Thyroid gland (tissue), 4 donors: ENCODE results near the gene LILRB5. TPM values are rescaled to one million over a fixed set of nuclear protein-coding genes. Genes with fewer than 3 reads are reported as not detected.
"Not testable (repeated sequence)": the region's sequence is repeated elsewhere in the genome, so short reads cannot be mapped to it uniquely, and the experiment has no call there.

Experiments used
- DNase-seq, 2 donors: peaks; one replicate each; pipeline ENCODE4 v3.0.0-alpha.2; 2019
- H3K27ac ChIP-seq, 3 donors: fragments of 200-600 bp; sonication (generic); 1 replicate in 2 of 3; 2 replicates in 1 of 3; pipeline ENCODE4 v1.5.1; 2016 to 2019; ENCODE audit warnings: mild to moderate bottlenecking in 1 of 3, moderate library complexity in 1 of 3
- H3K27me3 ChIP-seq: fragments of 200-600 bp; sonication (generic); one replicate; pipeline ENCODE4 v1.5.1; 2019
- H3K36me3 ChIP-seq, 2 donors: fragments of 200-600 bp; sonication (generic); one replicate each; pipeline ENCODE4 v1.5.1; 2016 to 2019
- H3K4me1 ChIP-seq, 2 donors: fragments of 200-600 bp; sonication (generic); one replicate each; pipeline ENCODE4 v1.5.1; 2017 to 2019
- H3K4me3 ChIP-seq, 3 donors: fragments of 200-600 bp; sonication (generic); replicated peaks in 1 of 3; 1 replicate in 2 of 3; 2 replicates in 1 of 3; pipeline ENCODE4 v1.5.1; 2016; ENCODE audit warnings: mild to moderate bottlenecking in 1 of 3
- H3K9me3 ChIP-seq: fragments of 200-600 bp; sonication (generic); one replicate; pipeline ENCODE4 v1.5.1; 2017
- CTCF ChIP-seq, 6 experiments: fragments of 200-600 bp in 3 of 6; fragments of 450-650 bp in 3 of 6; sonication (generic) in 3 of 6; IDR thresholded peaks; one replicate each; pipeline ENCODE4 v1.5.1; 2016 to 2019; ENCODE audit warnings: antibody characterized with exemption in 6 of 6, mild to moderate bottlenecking in 2 of 6, inconsistent platforms in 1 of 6, moderate library complexity in 1 of 6
- POLR2A ChIP-seq, 2 donors: fragments of 450-650 bp; IDR thresholded peaks; one replicate each; pipeline ENCODE4 v1.6.1; 2017; ENCODE audit warnings: antibody characterized with exemption in 2 of 2, mild to moderate bottlenecking in 2 of 2, moderate library complexity in 1 of 2
- WGBS, 2 donors: methylation state at CpG; one replicate each; pipeline ENCODE4 v1.1.5; 2017; 5-methylcytosine and 5-hydroxymethylcytosine counted together
- intact Hi-C: fragments of 100-400 bp; cut with DNase I; formaldehyde crosslinking; loops from one replicate; pipeline ENCODE4 v1.15.1; 2023
- total RNA-seq, 4 donors: library from RNA; depleted of rRNA; stranded (reverse); fragments of >200 nt; gene quantifications; one replicate each; pipeline ENCODE4 v1.2.3, GENCODE V29; 2016

The LILRB5 gene
- total RNA-seq, 4 donors from 2014 or later: 2.0 to 11.4 (median 5.9) TPM

- H3K4me3 ChIP-seq, H3K36me3 ChIP-seq, H3K4me1 ChIP-seq, H3K9me3 ChIP-seq, intact Hi-C loops, DNase-seq, H3K27ac ChIP-seq, H3K27me3 ChIP-seq: not testable (repeated sequence)
- 77% methylated on average over 2 to 3 of the region's 7 CpGs for WGBS, 2 donors
These were observed 35.1 kb downstream of the LILRB5 start for GRCh38 chr19:54221947-54222346.

- intact Hi-C loops, H3K36me3 ChIP-seq, H3K9me3 ChIP-seq, DNase-seq, H3K27me3 ChIP-seq, H3K4me1 ChIP-seq, H3K4me3 ChIP-seq, H3K27ac ChIP-seq: not testable (repeated sequence)
- WGBS, 2 donors: 61% methylated on average over 4 of the region's 5 CpGs; no CpG with 5 or more reads in 1 of the 2 donors
These were observed 37.4 kb downstream of the LILRB5 start for GRCh38 chr19:54219702-54220101.

- TF ChIP-seq POLR2A (IDR thresholded peaks at IDR 0.05) (no peak), CTCF (IDR thresholded peaks at IDR 0.05) (no peak)
- Histone ChIP-seq H3K27me3 (no peaks in the 10 kb centered on the region), H3K4me1 (no peaks in the 10 kb centered on the region), H3K9me3 (no peaks in the 10 kb centered on the region), H3K27ac (no peak overlapping the region), H3K36me3 (no peaks in the 10 kb centered on the region), H3K4me3 (no peak overlapping the region)
- intact Hi-C loops: no loop called here
- DNase-seq: no peak
- 80 to 89% methylated on average over 13 to 27 of the region's 27 CpGs for WGBS, 2 donors
These were observed 38.0 kb downstream of the LILRB5 start for GRCh38 chr19:54218960-54219661.

GRCh38 chr19:54218259-54218658 is 38.8 kb downstream of the LILRB5 start:
- H3K9me3 ChIP-seq: no peaks in the 10 kb centered on the region
- H3K4me1 ChIP-seq: no peaks in the 10 kb centered on the region
- intact Hi-C loops: no loop called here
- H3K27me3 ChIP-seq: no peaks in the 10 kb centered on the region
- 62% methylated on average over 6 to 8 of the region's 8 CpGs for WGBS, 2 donors
- DNase-seq: no peak
- no peak overlapping the region for H3K27ac ChIP-seq
- no peak for TF ChIP-seq CTCF (IDR thresholded peaks at IDR 0.05)
- no peak for TF ChIP-seq POLR2A (IDR thresholded peaks at IDR 0.05)
- H3K4me3 ChIP-seq: no peak overlapping the region
- H3K36me3 ChIP-seq: no peaks in the 10 kb centered on the region

GRCh38 chr19:54217517-54218247 is 39.4 kb downstream of the LILRB5 start:
- H3K9me3 ChIP-seq, intact Hi-C loops, DNase-seq, H3K4me3 ChIP-seq, H3K27ac ChIP-seq, H3K36me3 ChIP-seq, H3K4me1 ChIP-seq, H3K27me3 ChIP-seq: not testable (repeated sequence)
- 46 to 58% methylated on average over 14 to 15 of the region's 20 CpGs for WGBS, 2 donors

GRCh38 chr19:54216869-54217268 is 40.2 kb downstream of the LILRB5 start:
- no peak overlapping the region for H3K27ac ChIP-seq
- 74 to 86% methylated on average over 5 to 8 of the region's 9 CpGs for WGBS, 2 donors
- TF ChIP-seq POLR2A (IDR thresholded peaks at IDR 0.05): no peak
- TF ChIP-seq CTCF (IDR thresholded peaks at IDR 0.05): no peak
- no peaks in the 10 kb centered on the region for H3K36me3 ChIP-seq
- H3K4me3 ChIP-seq: no peak overlapping the region
- H3K9me3 ChIP-seq: no peaks in the 10 kb centered on the region
- intact Hi-C loops: no loop called here
- no peaks in the 10 kb centered on the region for H3K4me1 ChIP-seq
- no peak for DNase-seq
- H3K27me3 ChIP-seq: no peaks in the 10 kb centered on the region

- H3K36me3 ChIP-seq, H3K27ac ChIP-seq, H3K27me3 ChIP-seq, H3K9me3 ChIP-seq, intact Hi-C loops, H3K4me3 ChIP-seq, DNase-seq: not testable (repeated sequence)
- H3K4me1 ChIP-seq: peaks cover 2 to 11% of the 10 kb centered on the region in 2 donors
- WGBS, 2 donors: 94% methylated on average over 9 to 10 of the region's 19 CpGs
These were observed 42.3 kb downstream of the LILRB5 start for GRCh38 chr19:54214734-54215133.

GRCh38 chr19:54214217-54214616 is 42.9 kb downstream of the LILRB5 start:
- H3K4me3 ChIP-seq, H3K27me3 ChIP-seq, intact Hi-C loops, DNase-seq, H3K36me3 ChIP-seq, H3K27ac ChIP-seq, H3K9me3 ChIP-seq: not testable (repeated sequence)
- WGBS, 2 donors: 41 to 53% methylated on average over 5 of the region's 5 CpGs
- H3K4me1 ChIP-seq: peaks cover 7 to 16% of the 10 kb centered on the region in 2 donors
